ENCODE results near the gene ATP5F1B. TPM values are rescaled to one million over a fixed set of nuclear protein-coding genes. Genes with fewer than 3 reads are reported as not detected.

ATP5F1B gene
- total RNA-seq, 1 experiment from 2014 or later = 999 TPM

GRCh38 chr12:56670836-56671235 lies 25.1 kb upstream of the ATP5F1B start:
- ChIA-PET POLR2A (no interaction called here), CTCF (no interaction called here)
- no peak for ATAC-seq
- Histone ChIP-seq H3K4me3 (ENCODE audit: low read depth in 2 of 2, low read length in 2 of 2) (no peak overlapping the region), H3K4me1 (ENCODE audit: control insufficient read depth, insufficient read depth, low read length) (no peaks in the 10 kb centered on the region), H3K9me3 (ENCODE audit: control insufficient read depth, insufficient read depth, low read depth, low read length) (no peaks in the 10 kb centered on the region), H3K27ac (ENCODE audit: low read length) (no peak overlapping the region), H3K36me3 (ENCODE audit: control insufficient read depth, insufficient read depth, low read length) (peaks cover 43% of the 10 kb centered on the region), H3K27me3 (ENCODE audit: control insufficient read depth, insufficient read depth, low read length) (no peaks in the 10 kb centered on the region)
- TF ChIP-seq CTCF (IDR thresholded peaks at IDR 0.05) = no peak
- no peak for TF ChIP-seq SIN3A (IDR thresholded peaks at IDR 0.05; ENCODE audit: borderline replicate concordance, insufficient read depth, low read depth, low read length)
- no peak for TF ChIP-seq POLR2AphosphoS5 (IDR thresholded peaks at IDR 0.05; ENCODE audit: low read depth, low read length)
- TF ChIP-seq, protein P1, sequence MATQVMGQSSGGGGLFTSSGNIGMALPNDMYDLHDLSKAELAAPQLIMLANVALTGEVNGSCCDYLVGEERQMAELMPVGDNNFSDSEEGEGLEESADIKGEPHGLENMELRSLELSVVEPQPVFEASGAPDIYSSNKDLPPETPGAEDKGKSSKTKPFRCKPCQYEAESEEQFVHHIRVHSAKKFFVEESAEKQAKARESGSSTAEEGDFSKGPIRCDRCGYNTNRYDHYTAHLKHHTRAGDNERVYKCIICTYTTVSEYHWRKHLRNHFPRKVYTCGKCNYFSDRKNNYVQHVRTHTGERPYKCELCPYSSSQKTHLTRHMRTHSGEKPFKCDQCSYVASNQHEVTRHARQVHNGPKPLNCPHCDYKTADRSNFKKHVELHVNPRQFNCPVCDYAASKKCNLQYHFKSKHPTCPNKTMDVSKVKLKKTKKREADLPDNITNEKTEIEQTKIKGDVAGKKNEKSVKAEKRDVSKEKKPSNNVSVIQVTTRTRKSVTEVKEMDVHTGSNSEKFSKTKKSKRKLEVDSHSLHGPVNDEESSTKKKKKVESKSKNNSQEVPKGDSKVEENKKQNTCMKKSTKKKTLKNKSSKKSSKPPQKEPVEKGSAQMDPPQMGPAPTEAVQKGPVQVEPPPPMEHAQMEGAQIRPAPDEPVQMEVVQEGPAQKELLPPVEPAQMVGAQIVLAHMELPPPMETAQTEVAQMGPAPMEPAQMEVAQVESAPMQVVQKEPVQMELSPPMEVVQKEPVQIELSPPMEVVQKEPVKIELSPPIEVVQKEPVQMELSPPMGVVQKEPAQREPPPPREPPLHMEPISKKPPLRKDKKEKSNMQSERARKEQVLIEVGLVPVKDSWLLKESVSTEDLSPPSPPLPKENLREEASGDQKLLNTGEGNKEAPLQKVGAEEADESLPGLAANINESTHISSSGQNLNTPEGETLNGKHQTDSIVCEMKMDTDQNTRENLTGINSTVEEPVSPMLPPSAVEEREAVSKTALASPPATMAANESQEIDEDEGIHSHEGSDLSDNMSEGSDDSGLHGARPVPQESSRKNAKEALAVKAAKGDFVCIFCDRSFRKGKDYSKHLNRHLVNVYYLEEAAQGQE (IDR thresholded peaks at IDR 0.05; ENCODE audit: insufficient read depth in 1 of 2, low read depth in 2 of 2, low read length in 1 of 2) = no peak
- no peak for TF ChIP-seq TCF7L2 (IDR thresholded peaks at IDR 0.05; ENCODE audit: low read depth, low read length)
- in situ Hi-C loops (cut with HindIII; ENCODE audit: low pct_unique_long_range_greater_than_20kb, low sequenced_read_pairs) = no loop called here
- no TSS peak for BruUV-seq (replicated peaks)
- intact Hi-C loops (cut with micrococcal nuclease; ENCODE audit: unreplicated experiment) = no loop called here
- DNase-seq (ENCODE audit: low read depth, low spot score) = no peak

- POLR2A ChIA-PET = no interaction called here
Measured at GRCh38 chr12:56668197-56668457, 22.3 kb upstream of the ATP5F1B start.

More at GRCh38 chr12:56668197-56668457, 22.3 kb upstream of the ATP5F1B start:
- CTCF ChIA-PET = no interaction called here
- in situ Hi-C loops (cut with HindIII; ENCODE audit: low pct_unique_long_range_greater_than_20kb, low sequenced_read_pairs) = no loop called here
- BruUV-seq (replicated peaks) = no TSS peak
- intact Hi-C loops (cut with micrococcal nuclease; ENCODE audit: unreplicated experiment) = no loop called here
- H3K9me3 ChIP-seq (ENCODE audit: control insufficient read depth, insufficient read depth, low read depth, low read length) = no peaks in the 10 kb centered on the region
- H3K36me3 ChIP-seq (ENCODE audit: control insufficient read depth, insufficient read depth, low read length) = peaks cover 58% of the 10 kb centered on the region
- no peak for TF ChIP-seq TCF7L2 (IDR thresholded peaks at IDR 0.05; ENCODE audit: low read depth, low read length)
- no peak for TF ChIP-seq CTCF (IDR thresholded peaks at IDR 0.05)
- TF ChIP-seq SIN3A (IDR thresholded peaks at IDR 0.05; ENCODE audit: borderline replicate concordance, insufficient read depth, low read depth, low read length) = no peak
- no peak for TF ChIP-seq POLR2AphosphoS5 (IDR thresholded peaks at IDR 0.05; ENCODE audit: low read depth, low read length)
- TF ChIP-seq, protein P1 (IDR thresholded peaks at IDR 0.05; ENCODE audit: insufficient read depth in 1 of 2, low read depth in 2 of 2, low read length in 1 of 2) = no peak
- no peak overlapping the region for H3K4me3 ChIP-seq (ENCODE audit: low read depth in 2 of 2, low read length in 2 of 2)
- DNase-seq (ENCODE audit: low read depth, low spot score) = no peak
- H3K27ac ChIP-seq (ENCODE audit: low read length) = no peak overlapping the region
- no peaks in the 10 kb centered on the region for H3K4me1 ChIP-seq (ENCODE audit: control insufficient read depth, insufficient read depth, low read length)
- no peaks in the 10 kb centered on the region for H3K27me3 ChIP-seq (ENCODE audit: control insufficient read depth, insufficient read depth, low read length)
- ATAC-seq = no peak
